ENCODE measurements around the gene CYYR1. TPM values are rescaled to one million over a fixed set of nuclear protein-coding genes. Genes with fewer than 3 reads are reported as not detected.

Gene CYYR1
- not detected for total RNA-seq

DNA sequence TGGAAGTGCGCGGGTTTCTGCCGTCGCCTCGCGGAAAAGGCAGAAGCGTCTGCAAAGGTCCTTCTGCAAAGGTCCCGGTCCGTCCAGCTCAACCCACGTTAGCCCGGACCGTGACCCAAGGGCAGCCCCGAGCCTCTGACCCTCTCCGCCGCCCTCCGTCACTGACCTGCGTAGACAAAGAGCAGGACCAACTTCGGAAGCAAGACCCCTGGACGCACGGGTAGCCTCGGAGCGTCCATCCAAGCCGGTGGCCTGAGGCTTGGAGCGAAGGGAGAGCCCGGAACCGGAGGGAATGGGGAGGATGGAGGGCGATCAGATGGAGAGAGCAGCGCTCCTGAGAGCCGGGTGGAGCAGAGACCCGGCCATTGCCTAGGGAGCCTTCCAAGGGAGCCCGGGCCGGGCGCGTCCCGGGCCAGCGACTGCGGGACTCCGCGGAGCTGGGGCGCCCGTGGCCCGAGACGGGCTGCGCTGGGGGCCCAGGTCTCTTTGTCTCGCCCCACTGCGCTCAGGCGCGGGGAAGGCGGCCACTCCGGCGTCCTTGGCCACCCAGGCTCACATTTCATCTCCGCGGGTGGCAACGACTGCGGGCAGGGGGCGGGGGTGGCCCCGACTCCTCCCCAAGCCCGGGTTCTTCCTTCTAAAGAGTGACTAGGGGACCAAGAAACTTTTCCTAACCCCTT lies at the start of gene CYYR1:
Gene CYYR1 (minus strand): TSS at position 585 of the 680 bp plus-strand sequence. CDS start 346 bp downstream, at position 239.
- no peak for DNase-seq

DNA sequence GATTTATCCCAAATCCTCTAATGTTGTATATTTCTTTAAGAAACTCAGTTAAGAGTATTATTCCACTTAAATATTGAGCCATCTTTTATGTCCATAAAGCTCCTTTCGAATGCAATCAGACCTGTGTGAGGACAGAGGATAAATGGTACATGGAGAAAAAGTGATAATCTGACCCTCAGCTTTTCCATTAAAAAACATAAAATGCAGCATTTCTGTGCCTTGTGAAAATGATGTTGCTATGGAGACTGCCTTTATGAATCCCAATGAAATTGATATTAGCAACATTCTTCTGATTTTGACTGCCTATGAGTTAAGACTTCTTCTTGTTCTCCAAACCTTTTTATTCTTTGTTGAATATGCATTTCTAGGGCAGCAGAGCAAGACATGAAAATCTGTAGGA lies 44.1 kb upstream of the CYYR1 start:
- no peak for DNase-seq

DNA sequence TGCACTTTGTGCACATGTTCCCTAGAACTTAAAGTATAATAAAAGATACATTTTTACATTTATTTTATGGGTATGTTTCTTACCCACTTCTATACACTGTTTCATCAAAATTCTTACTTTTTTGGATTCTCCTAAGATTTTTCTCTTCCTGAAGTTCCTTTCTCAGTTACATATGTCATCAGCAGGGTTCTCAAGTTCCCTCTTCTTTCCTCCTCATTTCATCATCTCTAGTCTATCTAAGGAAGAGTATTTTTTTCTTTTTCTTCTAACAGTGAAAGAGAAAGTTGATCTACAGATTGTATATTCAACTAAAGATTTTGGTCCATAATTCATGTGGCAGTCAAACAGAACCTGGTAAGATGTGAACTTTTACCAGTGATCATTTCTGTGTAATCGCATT lies 41.2 kb upstream of the CYYR1 start:
- DNase-seq = no peak

DNA sequence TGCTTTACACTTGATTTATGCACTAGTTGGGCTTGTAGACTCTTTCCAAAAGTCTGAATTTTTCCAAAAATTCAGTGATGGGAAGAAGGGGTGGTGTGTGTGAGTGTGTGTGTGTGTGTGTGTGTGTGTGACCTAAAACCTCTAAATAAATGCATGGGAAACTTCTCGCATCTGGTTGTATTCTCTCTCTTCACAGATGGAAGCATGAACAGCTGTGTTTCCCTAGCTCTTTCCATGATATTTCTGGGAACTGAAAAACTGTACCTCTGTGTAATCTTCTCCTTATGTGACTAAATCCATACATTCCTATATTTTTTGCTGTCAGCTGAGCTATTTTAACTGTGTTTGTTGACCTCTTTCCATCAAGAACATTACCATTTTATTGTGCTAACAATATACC lies 26.2 kb upstream of the CYYR1 start:
- DNase-seq = no peak

DNA sequence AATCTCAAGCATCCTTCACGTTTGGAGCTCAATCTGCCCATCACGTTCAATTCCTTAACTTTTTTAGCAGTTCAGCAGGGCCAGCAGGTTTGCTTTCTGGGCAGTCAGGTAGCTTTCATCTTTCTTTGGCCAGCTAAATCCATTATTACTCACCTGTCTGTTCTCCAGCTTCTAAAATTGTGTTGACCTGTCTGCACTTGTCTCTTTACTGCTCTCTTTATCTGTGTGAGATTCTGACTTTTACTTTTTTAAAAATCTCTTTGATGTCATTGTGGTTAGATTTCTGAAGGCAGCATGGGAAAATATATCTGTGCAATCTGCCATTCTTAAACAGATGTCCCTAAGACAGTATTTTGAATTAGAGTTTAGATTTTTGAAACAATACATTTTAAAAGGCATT lies 24.9 kb upstream of the CYYR1 start:
- no peak for DNase-seq

DNA sequence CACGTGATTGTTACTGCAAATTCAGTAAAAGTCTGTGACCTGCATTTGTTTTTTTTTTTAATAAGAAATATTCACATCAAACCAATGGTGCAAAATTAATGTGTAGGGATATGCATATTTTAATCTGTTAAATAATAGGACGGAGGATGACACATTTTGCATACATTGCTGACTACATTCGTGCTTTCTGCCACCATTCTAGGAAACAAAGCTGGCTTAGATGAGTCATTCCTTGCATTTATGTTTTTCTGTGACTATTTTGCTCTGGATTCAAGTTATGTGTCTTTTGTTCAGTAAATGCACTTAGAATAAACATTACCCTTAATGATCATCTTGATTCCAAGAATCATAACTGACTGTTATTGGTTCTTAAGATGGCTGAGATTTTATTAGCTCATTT lies 23.9 kb upstream of the CYYR1 start:
- no peak for DNase-seq

DNA sequence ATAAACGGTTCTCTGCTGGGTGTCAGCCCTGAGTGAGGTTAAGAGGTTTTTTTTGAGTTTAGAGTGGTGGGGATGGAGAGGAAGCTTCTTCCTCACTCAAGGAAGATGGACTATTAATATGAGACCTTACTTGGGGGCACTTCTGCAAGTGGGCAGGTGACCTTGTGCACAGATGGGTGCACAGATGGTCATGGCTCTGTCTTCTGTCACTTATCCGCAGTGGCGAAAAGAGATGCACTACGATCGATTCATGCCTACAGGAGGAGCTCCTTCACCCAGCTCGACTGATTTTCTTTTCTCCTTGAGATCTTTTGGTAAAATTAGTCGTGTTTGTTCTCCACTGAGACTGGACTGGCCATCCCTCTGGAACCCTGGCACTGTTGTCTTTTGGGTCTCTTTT lies 22.9 kb upstream of the CYYR1 start:
- DNase-seq = no peak

DNA sequence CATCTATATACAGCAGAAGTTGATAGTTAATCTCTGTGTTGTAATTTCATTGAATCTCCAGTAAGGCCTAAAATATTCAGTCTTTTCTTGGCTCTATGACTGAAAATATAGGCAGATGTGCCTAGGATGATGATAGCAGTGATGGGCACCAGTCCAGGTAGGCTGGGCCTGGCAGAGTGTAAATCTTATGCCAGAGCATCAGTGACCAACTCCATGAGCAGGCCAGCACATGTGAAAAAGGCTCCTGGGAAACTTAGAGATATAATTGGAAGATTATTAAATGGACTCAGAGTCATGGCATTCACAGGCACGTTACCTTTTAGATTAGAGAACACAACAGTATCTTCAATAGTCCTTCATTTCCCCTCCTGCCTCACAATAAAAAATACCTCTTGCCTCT lies 20.7 kb upstream of the CYYR1 start:
- DNase-seq = no peak

DNA sequence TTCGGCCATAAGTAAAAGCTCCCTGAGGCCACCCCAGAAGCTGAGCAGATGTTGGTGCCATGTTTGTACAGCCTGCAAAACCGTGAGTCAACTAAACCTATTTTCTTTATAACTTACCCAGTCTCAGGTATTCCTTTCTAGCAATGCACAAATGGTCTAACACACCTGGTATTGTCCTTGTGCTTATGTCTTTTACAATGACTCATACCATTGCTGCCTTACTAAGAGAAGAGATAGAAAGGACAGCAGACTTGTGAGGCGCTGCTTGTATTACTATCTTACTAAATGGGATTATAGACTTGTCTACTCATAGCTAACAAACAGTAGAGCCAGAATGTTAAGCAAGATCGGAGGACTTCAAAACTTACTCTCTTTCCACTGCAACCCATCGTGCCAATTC lies 18.5 kb upstream of the CYYR1 start:
- DNase-seq = no peak

DNA sequence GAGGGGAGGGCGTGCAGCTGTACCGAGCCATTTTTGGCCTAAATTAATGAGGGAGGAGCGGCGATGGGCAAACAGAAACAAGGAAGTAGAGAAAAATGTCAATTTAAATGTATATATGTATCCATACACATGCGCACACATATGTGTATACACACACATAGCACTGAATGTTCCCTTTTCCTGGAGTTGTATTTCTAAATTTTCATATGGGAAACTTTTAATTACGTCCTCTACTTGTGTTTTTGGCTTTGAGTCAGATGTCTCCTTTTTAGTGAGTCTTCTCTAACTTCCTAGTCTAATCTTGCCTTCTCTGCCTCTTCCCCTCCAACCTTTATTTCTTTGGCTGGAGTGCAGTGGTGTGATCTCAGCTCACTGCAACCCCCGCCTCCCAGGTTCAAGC lies 15.4 kb upstream of the CYYR1 start:
- no peak for DNase-seq

DNA sequence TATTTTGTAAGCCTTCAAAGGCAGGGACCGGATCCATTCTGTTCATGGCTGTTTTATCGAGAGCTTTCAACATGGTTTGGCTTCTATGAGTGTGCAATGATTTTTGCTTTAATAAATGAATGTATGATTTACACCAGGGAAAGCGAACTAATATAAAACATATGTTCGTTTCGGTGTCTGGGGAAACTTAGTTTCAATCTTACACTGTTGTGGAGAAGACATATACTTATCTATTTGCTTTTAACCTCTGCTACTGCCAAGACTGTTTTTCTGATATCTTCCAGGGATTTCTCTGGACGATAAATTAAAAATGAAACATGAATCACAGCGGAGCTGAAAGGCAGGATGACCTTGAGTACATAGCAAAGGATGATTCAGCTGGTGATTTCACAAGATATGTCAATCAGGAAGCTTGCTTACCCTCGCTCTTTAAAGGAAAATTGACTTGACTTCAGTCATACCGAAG lies 14.7 kb upstream of the CYYR1 start:
- DNase-seq = no peak

DNA sequence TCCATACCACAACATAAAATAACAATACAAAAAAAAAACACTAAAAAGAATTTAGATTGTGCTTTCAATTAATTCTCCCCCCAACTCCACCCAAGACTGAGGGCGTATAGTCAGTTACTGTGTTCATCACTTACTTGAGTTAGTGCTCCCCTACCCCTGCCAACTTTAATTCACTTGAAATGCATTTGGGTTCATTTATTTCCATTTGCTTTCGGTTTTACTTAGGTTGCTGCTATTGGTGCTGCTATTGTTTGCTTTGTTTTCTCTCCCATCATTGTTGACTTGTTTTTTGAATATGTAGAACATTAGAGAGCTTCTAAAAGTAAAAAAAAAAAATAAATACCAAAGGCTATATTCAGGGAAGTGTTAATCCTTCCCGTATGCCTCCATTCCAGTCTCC lies 10.7 kb upstream of the CYYR1 start:
- DNase-seq = no peak

DNA sequence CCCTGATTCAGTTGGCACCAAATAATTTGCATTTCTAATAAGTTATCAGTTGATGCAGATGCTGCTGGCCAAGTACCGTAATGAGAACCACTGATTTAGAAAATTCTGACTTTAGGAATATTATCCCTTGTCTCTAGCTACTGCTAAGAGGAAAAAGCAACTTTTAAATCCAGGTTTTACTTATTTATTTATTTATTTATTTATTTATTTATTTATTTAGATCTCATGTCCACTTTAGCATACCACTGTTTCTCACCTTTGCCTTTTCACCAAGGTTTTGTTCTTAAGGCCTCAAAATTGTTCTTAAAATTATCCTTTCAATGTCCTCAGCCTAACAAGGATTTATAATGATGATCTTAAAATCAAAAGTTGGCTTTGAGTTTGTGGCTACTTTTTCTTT lies 8.7 kb upstream of the CYYR1 start:
- DNase-seq = no peak

DNA sequence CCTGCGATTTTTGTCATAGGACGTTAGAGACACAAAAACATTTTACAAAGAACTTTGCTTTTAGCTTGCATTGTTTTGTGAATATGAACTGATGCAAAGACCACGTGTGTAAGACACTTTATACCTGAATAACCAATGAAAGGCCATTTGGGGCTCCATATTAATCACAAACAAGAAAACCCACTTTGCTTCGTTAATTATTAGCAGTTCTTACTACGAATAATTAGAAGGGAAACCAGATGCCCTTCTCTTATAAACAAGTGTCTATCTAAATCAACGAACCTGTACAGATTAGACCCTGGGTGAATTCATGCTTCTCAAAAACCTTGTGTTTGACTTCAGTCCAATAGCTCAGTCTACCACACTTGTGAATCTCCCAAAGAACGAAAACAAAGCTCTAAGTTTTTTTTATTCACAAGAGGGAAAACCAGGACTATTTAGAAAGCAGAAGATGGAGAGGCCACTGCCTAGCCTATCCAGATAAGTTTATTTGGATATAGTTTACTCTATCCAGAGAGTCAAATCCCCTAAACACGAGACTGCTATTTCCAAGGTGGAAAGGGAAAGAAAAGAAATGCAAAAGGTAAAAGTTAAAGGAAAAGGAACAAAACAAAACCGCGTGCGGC lies 897 bp downstream of the CYYR1 start:
- no peak for DNase-seq

DNA sequence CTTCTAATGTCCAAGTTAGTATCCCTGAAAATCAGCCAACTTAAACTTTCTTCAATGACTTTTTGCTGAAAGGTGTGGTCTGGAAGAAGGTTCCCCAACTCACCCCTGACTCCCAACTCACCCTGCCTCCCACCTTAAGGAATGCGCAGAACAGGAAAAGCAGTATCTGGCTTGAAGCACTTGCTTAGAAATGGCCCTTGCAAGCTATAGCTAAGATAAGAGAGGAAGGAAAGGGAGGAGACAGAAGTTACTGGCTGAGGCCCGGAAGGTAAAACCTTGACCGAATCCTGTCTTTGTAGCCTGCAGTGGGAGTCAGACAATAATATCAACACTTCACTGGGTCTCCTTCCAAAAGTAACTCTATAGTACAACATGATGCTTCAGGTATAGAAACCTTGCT lies 2.9 kb downstream of the CYYR1 start:
- DNase-seq = no peak

DNA sequence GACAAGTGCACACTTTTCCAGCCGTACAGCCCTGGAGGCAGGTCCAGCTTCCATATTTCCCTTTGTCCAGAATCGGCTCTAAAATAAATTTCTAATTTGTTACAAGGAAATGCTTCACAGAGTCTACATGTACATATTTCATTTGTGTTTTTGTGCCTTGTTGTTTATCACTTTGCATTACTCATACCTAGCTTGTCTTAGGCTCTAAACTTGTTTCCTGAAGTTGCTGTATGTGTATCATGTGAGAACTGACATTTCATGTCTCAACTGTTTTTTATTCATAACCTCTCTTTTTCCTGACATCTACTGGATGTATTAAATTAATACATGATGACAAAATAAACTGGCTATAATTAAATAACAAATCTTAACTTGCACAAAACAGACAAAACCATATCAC lies 7.5 kb downstream of the CYYR1 start:
- no peak for DNase-seq

DNA sequence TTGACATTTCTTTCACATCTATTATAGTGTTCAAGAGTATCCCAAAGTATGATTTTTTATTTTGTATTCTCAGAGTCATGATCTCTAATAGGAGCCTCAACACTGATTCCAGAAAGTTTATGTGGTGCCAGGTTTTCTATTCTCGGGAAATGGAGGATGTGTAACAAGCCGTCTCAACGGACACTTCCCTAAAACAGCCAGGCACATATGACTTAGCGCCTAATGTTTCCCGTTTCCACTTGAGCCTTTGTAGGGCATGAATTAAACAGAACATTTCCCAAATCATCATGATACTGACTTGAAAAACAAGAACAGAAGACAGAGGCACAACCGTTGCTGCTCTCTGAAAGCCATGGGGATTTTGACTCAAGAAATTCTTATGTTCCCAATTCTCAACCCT lies 8.0 kb downstream of the CYYR1 start:
- no peak for DNase-seq

DNA sequence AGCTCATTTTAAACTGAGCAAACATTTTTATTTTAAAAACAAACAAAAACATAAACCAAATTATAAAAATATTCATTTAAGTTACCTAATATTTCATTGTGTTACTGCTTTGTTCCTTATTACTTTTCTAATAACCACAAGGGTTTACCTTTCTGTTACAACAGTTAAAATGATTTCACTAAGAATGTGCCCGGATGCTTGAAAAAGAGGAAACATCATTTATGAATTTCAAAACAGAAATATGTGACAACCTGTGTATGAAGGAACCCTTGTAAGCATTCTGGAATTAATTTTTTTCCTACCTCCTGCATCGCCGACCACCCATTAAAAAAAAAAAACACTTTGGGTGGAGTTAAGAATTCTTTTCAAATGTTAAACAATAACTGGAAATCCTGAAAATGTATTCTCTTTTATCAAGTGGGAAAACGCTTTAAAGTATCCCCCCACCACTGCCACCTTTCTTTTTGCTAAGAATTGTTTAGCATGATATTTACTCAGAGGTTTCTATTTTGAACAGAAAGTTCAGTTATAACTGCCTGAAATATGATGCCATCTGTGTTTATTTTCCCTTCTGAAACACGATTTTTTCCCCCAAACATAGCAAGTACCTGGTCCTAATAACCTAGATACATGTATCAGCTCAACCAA lies 9.1 kb downstream of the CYYR1 start:
- DNase-seq = no peak

DNA sequence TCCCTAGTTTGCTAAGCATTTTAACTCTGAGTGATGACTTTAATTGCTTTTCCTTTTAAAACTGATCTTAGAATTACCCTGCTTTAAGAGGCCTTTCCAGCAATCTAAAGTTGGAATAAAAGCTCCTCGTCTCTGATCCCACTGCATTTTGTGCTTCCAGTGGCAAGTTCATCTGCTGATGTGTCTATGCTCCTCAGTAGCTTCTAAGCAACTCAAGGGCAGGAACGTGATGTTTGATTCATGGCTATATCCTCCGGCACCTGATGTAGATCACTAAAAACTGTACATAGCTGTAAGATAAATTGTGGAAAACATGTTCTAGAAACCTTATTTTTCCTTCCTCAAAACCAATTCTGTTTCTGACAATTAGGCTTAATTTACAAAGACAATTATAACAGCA lies 12.5 kb downstream of the CYYR1 start:
- no peak for DNase-seq

DNA sequence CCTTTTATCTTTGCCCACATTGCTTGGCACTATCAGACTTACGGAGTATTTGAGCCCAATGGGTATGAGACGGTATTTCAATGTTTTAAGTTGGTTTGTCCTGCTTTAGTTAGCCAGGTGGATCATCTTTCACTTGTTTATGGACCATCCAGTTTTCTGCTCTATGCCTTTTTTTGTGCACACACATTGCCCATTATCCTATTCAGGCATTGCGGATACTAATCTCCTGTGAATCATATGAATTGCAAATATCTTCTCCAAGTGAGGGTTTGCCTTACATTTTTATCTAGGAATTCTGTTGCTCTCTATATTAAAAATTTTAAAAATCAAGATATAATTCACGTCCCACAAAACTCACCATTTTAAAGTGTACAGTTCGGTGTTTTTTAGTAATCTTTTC lies 14.0 kb downstream of the CYYR1 start:
- DNase-seq = no peak

DNA sequence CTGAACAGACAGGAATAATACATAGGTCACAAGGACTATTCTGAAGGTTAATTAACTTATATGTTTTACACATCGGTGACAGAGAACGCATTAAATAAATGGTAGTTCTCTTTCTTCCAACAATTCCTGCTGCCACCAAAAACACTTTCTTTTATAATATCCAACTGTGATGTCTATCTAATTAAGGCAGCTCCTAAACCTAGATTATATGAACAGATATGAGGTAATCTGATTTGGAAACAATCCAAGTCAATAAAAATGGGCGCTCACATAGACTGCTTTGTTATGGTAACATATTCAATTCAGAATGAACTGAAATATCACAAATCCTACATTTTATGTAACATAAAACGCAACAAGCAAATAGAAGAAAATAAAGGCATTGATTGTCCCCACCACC lies 16.0 kb downstream of the CYYR1 start:
- no peak for DNase-seq

DNA sequence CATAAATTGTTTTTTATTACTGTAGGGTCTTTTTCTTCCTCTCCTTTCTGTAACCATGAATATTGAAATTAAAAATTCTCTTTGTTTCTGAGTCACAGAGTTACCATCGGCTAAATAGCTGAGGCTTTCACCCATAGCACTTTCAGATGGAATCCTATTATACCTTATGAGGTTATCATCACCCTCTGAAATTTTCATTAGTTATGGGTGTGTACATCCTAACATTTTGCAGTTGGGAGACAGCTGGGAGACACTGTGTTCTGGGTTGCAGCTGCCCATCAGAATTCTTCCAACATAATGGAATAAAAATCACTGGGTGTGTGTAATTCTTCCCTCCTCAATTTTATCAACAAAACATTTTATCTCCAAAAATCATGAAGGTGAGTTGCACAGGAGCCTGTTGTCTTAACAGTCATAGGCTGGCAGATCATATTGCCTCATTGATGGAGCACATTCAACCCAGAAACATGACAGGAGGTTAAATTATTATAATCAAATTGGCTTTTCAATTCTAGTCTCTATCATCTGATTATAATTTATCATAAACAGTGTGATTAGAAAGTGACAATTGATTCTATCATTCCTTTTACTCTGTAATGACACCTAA lies 17.4 kb downstream of the CYYR1 start:
- DNase-seq = no peak

DNA sequence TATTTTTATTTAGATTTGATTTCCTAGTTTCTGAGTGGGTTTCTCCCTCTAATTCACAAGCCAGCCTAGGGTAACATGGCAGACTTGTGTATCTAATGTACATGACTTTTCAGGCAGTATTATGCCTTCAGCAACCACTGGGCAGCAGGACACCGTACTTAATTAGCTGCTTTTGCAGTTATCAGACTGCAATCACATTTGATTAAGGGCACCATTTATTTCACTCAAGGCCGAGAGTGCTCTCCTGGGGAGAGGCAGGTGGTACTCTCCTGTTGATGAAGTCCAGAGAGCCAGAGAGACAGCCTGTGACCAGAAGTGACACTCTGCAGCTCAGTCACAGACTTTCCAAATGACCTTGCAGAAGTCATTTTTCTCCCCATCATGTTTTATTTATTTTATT lies 18.7 kb downstream of the CYYR1 start:
- no peak for DNase-seq

DNA sequence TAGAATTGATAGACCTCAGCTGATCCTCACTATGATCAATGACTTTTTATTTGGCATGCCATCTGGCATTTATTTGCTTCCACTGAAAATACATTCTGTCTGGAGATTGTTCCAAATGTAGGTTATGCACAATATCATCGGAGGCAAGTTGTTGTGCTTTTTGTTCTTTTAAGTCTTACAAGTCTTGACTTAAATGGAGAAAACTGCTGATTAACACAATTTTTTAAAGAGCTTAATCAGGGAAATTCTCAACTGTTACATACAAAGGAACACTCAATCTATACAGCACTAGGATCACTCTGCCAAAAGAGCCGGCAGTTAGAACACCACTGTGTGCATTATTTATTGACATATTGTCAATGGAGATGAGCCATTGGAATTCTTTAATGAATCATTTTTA lies 19.2 kb downstream of the CYYR1 start:
- no peak for DNase-seq
